COLO668 (cell line): ENCODE data around the gene MEOX1.
"Not testable (repeated sequence)": the region's sequence is repeated elsewhere in the genome, so short reads cannot be mapped to it uniquely, and the experiment has no call there.

Experiments
- DNase-seq: peaks from one replicate; lab custom pipeline; 2025; ENCODE audit not compliant: unreplicated experiment; lab: John Stamatoyannopoulos, UW

MEOX1 gene

GRCh38 chr17:43619705-43620104 is 42.0 kb downstream of the MEOX1 start:
- no peak for DNase-seq

GRCh38 chr17:43618276-43618675 is 43.4 kb downstream of the MEOX1 start:
- no peak for DNase-seq

GRCh38 chr17:43616852-43617251 is 44.9 kb downstream of the MEOX1 start:
- no peak for DNase-seq

GRCh38 chr17:43616421-43616820 is 45.3 kb downstream of the MEOX1 start:
- no peak for DNase-seq

- DNase-seq, result no peak
These were observed 45.7 kb downstream of the MEOX1 start for GRCh38 chr17:43616029-43616351.

- no peak for DNase-seq
These were observed 46.2 kb downstream of the MEOX1 start for GRCh38 chr17:43615330-43616028.

GRCh38 chr17:43614561-43614960 is 47.2 kb downstream of the MEOX1 start:
- no peak for DNase-seq

- DNase-seq, result no peak
These were observed 47.8 kb downstream of the MEOX1 start for GRCh38 chr17:43613917-43614316.

GRCh38 chr17:43612515-43612914 is 49.2 kb downstream of the MEOX1 start:
- DNase-seq, result no peak

GRCh38 chr17:43611230-43611969 is 50.3 kb downstream of the MEOX1 start:
- no peak for DNase-seq

- DNase-seq, result no peak
These were observed 51.9 kb downstream of the MEOX1 start for GRCh38 chr17:43609613-43610385.

GRCh38 chr17:43608313-43608712 is 53.4 kb downstream of the MEOX1 start:
- DNase-seq, result no peak

GRCh38 chr17:43604549-43604948 is 57.2 kb downstream of the MEOX1 start:
- DNase-seq, result no peak

- no peak for DNase-seq
These were observed 58.4 kb downstream of the MEOX1 start for GRCh38 chr17:43603321-43603720.

GRCh38 chr17:43602556-43602955 is 59.2 kb downstream of the MEOX1 start:
- not testable (repeated sequence) for DNase-seq

- no peak for DNase-seq
These were observed 60.3 kb downstream of the MEOX1 start for GRCh38 chr17:43601280-43602039.

GRCh38 chr17:43599835-43600234 is 61.9 kb downstream of the MEOX1 start:
- DNase-seq, result no peak

- DNase-seq, result no peak
These were observed 62.7 kb downstream of the MEOX1 start for GRCh38 chr17:43599046-43599395.

GRCh38 chr17:43598357-43599045 is 63.2 kb downstream of the MEOX1 start:
- DNase-seq, result no peak

GRCh38 chr17:43597624-43598356 is 63.9 kb downstream of the MEOX1 start:
- no peak for DNase-seq
